GM10266 (cell line): Measurements from ENCODE around the gene TLR8.

Experiments
- DNase-seq: peaks from one replicate; pipeline ENCODE4 v3.0.0; 2012; ENCODE audit errors: extremely low spot score
- CTCF ChIP-seq: IDR thresholded peaks from 2 replicates; pipeline ENCODE4 v1.5.1; 2012; ENCODE audit warnings: mild to moderate bottlenecking, low read depth; ENCODE audit not compliant: control insufficient read depth, insufficient read depth; ENCODE audit errors: missing control alignments

The TLR8 gene

GRCh38 chrX:12872741-12873140, 33.7 kb upstream of the TLR8 start:
- DNase-seq = no peak
- TF ChIP-seq CTCF = no peak

DNA sequence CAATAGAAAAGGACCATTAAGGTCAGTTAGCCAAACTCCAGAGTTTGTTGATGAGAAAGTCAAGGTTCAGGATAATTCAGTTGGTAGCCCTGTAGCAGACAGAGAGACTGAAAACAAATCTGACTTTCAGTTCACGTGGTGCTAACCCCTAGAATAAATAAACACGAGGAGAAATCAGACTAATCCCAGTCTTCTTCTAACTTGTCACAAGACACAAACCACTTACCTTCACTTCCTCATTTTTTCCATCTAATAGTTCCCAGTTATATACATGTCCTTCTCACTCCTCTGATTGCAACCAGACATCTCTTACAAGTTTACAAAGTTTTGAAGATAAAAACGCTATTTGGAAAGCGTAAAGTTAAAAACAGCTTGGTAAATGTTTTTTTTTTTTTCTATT, 31.8 kb upstream of the TLR8 start:
- no peak for DNase-seq
- no peak for TF ChIP-seq CTCF

DNA sequence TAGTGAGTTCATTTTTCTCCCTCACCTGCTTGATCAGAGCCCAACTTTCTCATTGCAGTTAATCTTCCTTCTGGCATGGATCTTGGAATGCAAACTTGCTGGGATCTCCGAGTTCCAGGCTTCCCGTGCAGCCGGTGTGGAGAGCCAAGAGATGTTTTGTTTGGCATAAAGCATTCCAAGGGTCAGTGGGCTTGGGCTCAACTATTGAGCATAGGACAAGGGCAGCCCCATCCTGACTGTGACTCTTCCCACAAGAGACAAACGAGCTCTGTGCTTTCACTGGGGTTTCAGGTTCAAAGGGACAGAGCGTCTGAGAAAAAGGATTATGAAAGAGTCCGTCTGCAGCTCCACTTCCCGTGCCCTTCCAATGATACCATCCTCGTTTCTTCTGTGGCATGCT, 29.0 kb upstream of the TLR8 start:
- no peak for TF ChIP-seq CTCF
- no peak for DNase-seq

- TF ChIP-seq CTCF = no peak
- no peak for DNase-seq
Measured at GRCh38 chrX:12878536-12878935, 27.9 kb upstream of the TLR8 start.

- TF ChIP-seq CTCF = no peak
- DNase-seq = no peak
Measured at GRCh38 chrX:12881914-12882313, 24.5 kb upstream of the TLR8 start.

DNA sequence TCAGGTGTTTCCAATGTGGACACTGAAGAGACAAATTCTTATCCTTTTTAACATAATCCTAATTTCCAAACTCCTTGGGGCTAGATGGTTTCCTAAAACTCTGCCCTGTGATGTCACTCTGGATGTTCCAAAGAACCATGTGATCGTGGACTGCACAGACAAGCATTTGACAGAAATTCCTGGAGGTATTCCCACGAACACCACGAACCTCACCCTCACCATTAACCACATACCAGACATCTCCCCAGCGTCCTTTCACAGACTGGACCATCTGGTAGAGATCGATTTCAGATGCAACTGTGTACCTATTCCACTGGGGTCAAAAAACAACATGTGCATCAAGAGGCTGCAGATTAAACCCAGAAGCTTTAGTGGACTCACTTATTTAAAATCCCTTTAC, 20.9 kb upstream of the TLR8 start:
- DNase-seq = no peak
- no peak for TF ChIP-seq CTCF

DNA sequence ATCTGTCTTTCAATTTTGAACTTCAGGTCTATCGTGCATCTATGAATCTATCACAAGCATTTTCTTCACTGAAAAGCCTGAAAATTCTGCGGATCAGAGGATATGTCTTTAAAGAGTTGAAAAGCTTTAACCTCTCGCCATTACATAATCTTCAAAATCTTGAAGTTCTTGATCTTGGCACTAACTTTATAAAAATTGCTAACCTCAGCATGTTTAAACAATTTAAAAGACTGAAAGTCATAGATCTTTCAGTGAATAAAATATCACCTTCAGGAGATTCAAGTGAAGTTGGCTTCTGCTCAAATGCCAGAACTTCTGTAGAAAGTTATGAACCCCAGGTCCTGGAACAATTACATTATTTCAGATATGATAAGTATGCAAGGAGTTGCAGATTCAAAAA, 19.9 kb upstream of the TLR8 start:
- no peak for TF ChIP-seq CTCF

More for the DNA sequence above, 19.9 kb upstream of the TLR8 start:
- DNase-seq = no peak
